ENCODE measurements around the gene ZNF48. TPM values are rescaled to one million over a fixed set of nuclear protein-coding genes. Genes with fewer than 3 reads are reported as not detected.
A peak's percentile ranks its signal among the peaks of the same experiment; 100 is the strongest.

The ZNF48 gene
- total RNA-seq, 1 experiment from 2014 or later = 8.8 TPM

- DNase-seq (ENCODE audit: low read depth) = no peak
These were observed 44.6 kb downstream of the ZNF48 start for GRCh38 chr16:30439720-30440348.

- DNase-seq (ENCODE audit: low read depth) = no peak
These were observed 48.4 kb downstream of the ZNF48 start for GRCh38 chr16:30443631-30444030.

- no peak for DNase-seq (ENCODE audit: low read depth)
These were observed 49.3 kb downstream of the ZNF48 start for GRCh38 chr16:30444231-30445148.

- no peak for DNase-seq (ENCODE audit: low read depth)
These were observed 49.9 kb downstream of the ZNF48 start for GRCh38 chr16:30445149-30445407.

- peak; percentile 96 for DNase-seq (ENCODE audit: low read depth)
These were observed 50.4 kb downstream of the ZNF48 start, which contains the start of gene SEPHS2 for GRCh38 chr16:30445408-30446202. SEPHS2 (minus strand) TSS chr16:30445874; CDS start chr16:30445727, 147 bp downstream.

- DNase-seq (ENCODE audit: low read depth) = no peak
These were observed 51.0 kb downstream of the ZNF48 start for GRCh38 chr16:30446203-30446595.

- no peak for DNase-seq (ENCODE audit: low read depth)
These were observed 52.4 kb downstream of the ZNF48 start for GRCh38 chr16:30447512-30448226.

- no peak for DNase-seq (ENCODE audit: low read depth)
These were observed 53.9 kb downstream of the ZNF48 start for GRCh38 chr16:30449116-30449435.

Other genes with a start within 250 kb of the ZNF48 start
- 5.0 and 6.7 TPM in 2 replicates for gene CORO1A, start 211.8 kb upstream of the ZNF48 start, total RNA-seq (2014; rRNA removed)
- gene BOLA2B, start 201.8 kb upstream of the ZNF48 start, total RNA-seq (2014; rRNA removed) = 257 and 647 TPM in 2 replicates
- 40.2 and 49.2 TPM in 2 replicates for gene SLX1A, start 201.5 kb upstream of the ZNF48 start, total RNA-seq (2014; rRNA removed)
- 2.6 and 5.4 TPM in 2 replicates for gene SULT1A3, start 196.2 kb upstream of the ZNF48 start, total RNA-seq (2014; rRNA removed)
- gene NPIPB13, start 146.9 kb upstream of the ZNF48 start, total RNA-seq (2014; rRNA removed) = 0.57 and 0.58 TPM in 2 replicates
- gene CD2BP2, start 40.1 kb upstream of the ZNF48 start, total RNA-seq (2014; rRNA removed) = 65.6 and 67.6 TPM in 2 replicates
- 41.8 and 43.9 TPM in 2 replicates for gene TBC1D10B, start 24.9 kb upstream of the ZNF48 start, total RNA-seq (2014; rRNA removed)
- gene MYL11, start 20.6 kb upstream of the ZNF48 start, total RNA-seq (2014; rRNA removed) = 7.2 TPM in 1 of 2 replicates, not detected in the other
- gene SEPTIN1, start 12.9 kb upstream of the ZNF48 start, total RNA-seq (2014; rRNA removed) = 0.17 TPM in 1 of 2 replicates, not detected in the other
- gene ZNF771, start 12.2 kb downstream of the ZNF48 start, total RNA-seq (2014; rRNA removed) = 19.7 and 19.9 TPM in 2 replicates
- gene DCTPP1, start 34.6 kb downstream of the ZNF48 start, total RNA-seq (2014; rRNA removed) = 31.7 and 33.6 TPM in 2 replicates
- gene SEPHS2, start 50.5 kb downstream of the ZNF48 start, total RNA-seq (2014; rRNA removed) = 5.1 and 10.0 TPM in 2 replicates
- gene ITGAL, start 77.3 kb downstream of the ZNF48 start, total RNA-seq (2014; rRNA removed) = not detected in 2 replicates
- gene ZNF768, start 131.1 kb downstream of the ZNF48 start, total RNA-seq (2014; rRNA removed) = 36.7 and 40.6 TPM in 2 replicates
- 13.3 TPM in 2 replicates for gene ZNF747, start 139.4 kb downstream of the ZNF48 start, total RNA-seq (2014; rRNA removed)
- 7.8 and 9.6 TPM in 2 replicates for gene ZNF764, start 163.0 kb downstream of the ZNF48 start, total RNA-seq (2014; rRNA removed)
- gene ZNF688, start 176.3 kb downstream of the ZNF48 start, total RNA-seq (2014; rRNA removed) = 11.9 and 16.2 TPM in 2 replicates
- 8.5 and 9.6 TPM in 2 replicates for gene ZNF785, start 190.3 kb downstream of the ZNF48 start, total RNA-seq (2014; rRNA removed)
- 8.7 and 12.5 TPM in 2 replicates for gene ZNF689, start 215.0 kb downstream of the ZNF48 start, total RNA-seq (2014; rRNA removed)

Data from LHCN-M2 (cell line).